GM18909 (cell line): ENCODE data around the gene YWHAQ.
"Not testable (repeated sequence)": the region's sequence is repeated elsewhere in the genome, so short reads cannot be mapped to it uniquely, and the experiment has no call there.

Experiments used
- ATAC-seq: cut with Tn5 transposase; IDR thresholded peaks from one replicate; pipeline ENCODE4 v1.9.1; 2021; ENCODE audit warnings: mild to moderate bottlenecking; ENCODE audit not compliant: unreplicated experiment, poor library complexity

YWHAQ gene

GRCh38 chr2:9637330-9637729, 6.5 kb upstream of the YWHAQ start:
- no peak for ATAC-seq

GRCh38 chr2:9634133-9634532, 3.3 kb upstream of the YWHAQ start:
- ATAC-seq: no peak

GRCh38 chr2:9631878-9632700, 1.3 kb upstream of the YWHAQ start:
- no peak for ATAC-seq

- no peak for ATAC-seq
These were observed 689 bp upstream of the YWHAQ start for GRCh38 chr2:9631553-9631819.

- peak; percentile 44 for ATAC-seq
These were observed 571 bp downstream of the YWHAQ start for GRCh38 chr2:9630117-9630735.

GRCh38 chr2:9629222-9630116, 1.3 kb downstream of the YWHAQ start:
- ATAC-seq: no peak

GRCh38 chr2:9627310-9627709, 3.5 kb downstream of the YWHAQ start:
- no peak for ATAC-seq

GRCh38 chr2:9623151-9623550, 7.6 kb downstream of the YWHAQ start:
- ATAC-seq: no peak

GRCh38 chr2:9621655-9622054, 9.1 kb downstream of the YWHAQ start:
- ATAC-seq: not testable (repeated sequence)

GRCh38 chr2:9618410-9618809, 12.4 kb downstream of the YWHAQ start:
- ATAC-seq: no peak

GRCh38 chr2:9617749-9618148, 13.0 kb downstream of the YWHAQ start:
- ATAC-seq: no peak

GRCh38 chr2:9617296-9617695, 13.5 kb downstream of the YWHAQ start:
- ATAC-seq: no peak

GRCh38 chr2:9614562-9614961, 16.2 kb downstream of the YWHAQ start:
- no peak for ATAC-seq

GRCh38 chr2:9613291-9613690, 17.5 kb downstream of the YWHAQ start:
- no peak for ATAC-seq

- ATAC-seq: not testable (repeated sequence)
These were observed 19.3 kb downstream of the YWHAQ start for GRCh38 chr2:9611549-9611912.

GRCh38 chr2:9610781-9611548, 19.8 kb downstream of the YWHAQ start:
- no peak for ATAC-seq

- not testable (repeated sequence) for ATAC-seq
These were observed 22.3 kb downstream of the YWHAQ start for GRCh38 chr2:9608491-9608890.

GRCh38 chr2:9602412-9602811, 28.4 kb downstream of the YWHAQ start:
- ATAC-seq: no peak

GRCh38 chr2:9601397-9601796, 29.4 kb downstream of the YWHAQ start:
- no peak for ATAC-seq

GRCh38 chr2:9599430-9599829, 31.4 kb downstream of the YWHAQ start:
- no peak for ATAC-seq
